Endothelial cell of umbilical vein (primary cell): ENCODE data around the gene BEND3. TPM values are rescaled to one million over a fixed set of nuclear protein-coding genes. Genes with fewer than 3 reads are reported as not detected.
"Not testable (repeated sequence)": the region's sequence is repeated elsewhere in the genome, so short reads cannot be mapped to it uniquely, and the experiment has no call there.

Experiments used
- BruUV-seq: library from RNA; stranded (reverse); fragments of 400-500 nt; replicated peaks from 2 replicates; lab custom pipeline; 2021; lab: Mats Ljungman, UMichigan
- CTCF ChIA-PET: fragments of 300-600, 350-600 bp; sonication (Branson Sonifier 250); formaldehyde crosslinking; loops from one replicate; lab custom pipeline; 2021; ENCODE audit warnings: antibody characterized with exemption, inconsistent platforms; lab: Charles Lee
- POLR2A ChIA-PET: fragments of 300-600, 350-600 bp; sonication (Branson Sonifier 250); formaldehyde crosslinking; loops from one replicate; lab custom pipeline; 2021; ENCODE audit warnings: antibody characterized with exemption, inconsistent platforms; lab: Charles Lee
- DNase-seq: peaks from one replicate; pipeline ENCODE4 v3.0.0-alpha.2; 2011; ENCODE audit warnings: low read depth, low spot score
- FAIRE-seq: peaks from 2 replicates; lab custom pipeline; 2011; peaks lifted over from hg19 to GRCh38; lab: Jason Lieb, UNC
- H2AFZ ChIP-seq: 2 replicates; pipeline ENCODE4 v1.6.0; 2012; ENCODE audit warnings: low read depth, low read length, control low read depth, inconsistent platforms
- H3K27ac ChIP-seq: 2 replicates; pipeline ENCODE4 v1.5.1; 2011; ENCODE audit warnings: low read depth, mild to moderate bottlenecking, control low read depth, low read length, moderate library complexity; ENCODE audit not compliant: insufficient read depth
- H3K27me3 ChIP-seq, 2 experiments: 2 replicates each; pipeline versions ENCODE4 v1.6.0 to v1.6.1; 2011; ENCODE audit warnings: low read length in 2 of 2, mixed read lengths in 1 of 2; ENCODE audit not compliant: control insufficient read depth in 2 of 2, insufficient read depth in 2 of 2
- H3K36me3 ChIP-seq, 2 experiments: 2 replicates in 1 of 2; 3 replicates in 1 of 2; pipeline ENCODE4 v1.5.1; 2011; ENCODE audit warnings: low read length in 2 of 2, mild to moderate bottlenecking in 1 of 2, moderate library complexity in 1 of 2; ENCODE audit not compliant: control insufficient read depth in 2 of 2, insufficient read depth in 2 of 2; ENCODE audit errors: extremely low read depth in 1 of 2
- H3K4me1 ChIP-seq: 3 replicates; pipeline ENCODE4 v1.5.1; 2011; ENCODE audit warnings: mild to moderate bottlenecking, low read length; ENCODE audit not compliant: control insufficient read depth, insufficient read depth; ENCODE audit errors: extremely low read depth
- H3K4me2 ChIP-seq: 2 replicates; pipeline ENCODE4 v1.6.1; 2011; ENCODE audit warnings: low read length, control low read depth, mixed read lengths; ENCODE audit not compliant: insufficient read depth
- H3K4me3 ChIP-seq, 3 experiments: fragments of 200-600 bp in 1 of 3; sonication (generic), shearing (Covaris generic) in 1 of 3; replicated peaks in 1 of 3; 2 replicates each; pipeline ENCODE4 v1.5.1; 2011 to 2016; ENCODE audit warnings: control low read depth in 3 of 3, low read length in 3 of 3, mild to moderate bottlenecking in 2 of 3, inconsistent platforms in 1 of 3, low read depth in 1 of 3, moderate library complexity in 1 of 3; ENCODE audit not compliant: insufficient read depth in 1 of 3
- H3K79me2 ChIP-seq: 2 replicates; pipeline ENCODE4 v1.6.0; 2012; ENCODE audit warnings: low read length, inconsistent platforms; ENCODE audit not compliant: control insufficient read depth, insufficient read depth
- H3K9ac ChIP-seq: replicated peaks from 2 replicates; pipeline ENCODE3; 2011; ENCODE audit warnings: low read length, control low read depth; ENCODE audit not compliant: insufficient read depth; ENCODE audit errors: extremely low read depth
- H3K9me1 ChIP-seq: replicated peaks from 3 replicates; pipeline ENCODE4 v1.6.0; 2011; ENCODE audit warnings: mild to moderate bottlenecking, low read length; ENCODE audit not compliant: control insufficient read depth, insufficient read depth; ENCODE audit errors: extremely low read depth
- H3K9me3 ChIP-seq: replicated peaks from 2 replicates; pipeline ENCODE4 v1.5.1; 2012; ENCODE audit warnings: low read length, inconsistent platforms; ENCODE audit not compliant: control insufficient read depth, insufficient read depth
- H4K20me1 ChIP-seq: replicated peaks from 2 replicates; pipeline ENCODE3; 2011; ENCODE audit warnings: mild to moderate bottlenecking, low read length; ENCODE audit not compliant: control insufficient read depth, insufficient read depth; ENCODE audit errors: extremely low read depth
- EZH2 ChIP-seq: IDR thresholded peaks from 2 replicates; pipeline ENCODE4 v1.6.1; 2012; ENCODE audit warnings: borderline replicate concordance, low read depth, mild to moderate bottlenecking, moderate library complexity, low read length, inconsistent platforms; ENCODE audit not compliant: severe bottlenecking
- FOS ChIP-seq: IDR thresholded peaks from 2 replicates; pipeline ENCODE4 v1.6.1; 2011; ENCODE audit warnings: mild to moderate bottlenecking, low read length, moderate library complexity, borderline replicate concordance; ENCODE audit not compliant: insufficient read depth
- GATA2 ChIP-seq: IDR thresholded peaks from 2 replicates; pipeline ENCODE4 v1.7.0; 2011; ENCODE audit warnings: low read depth, mild to moderate bottlenecking, moderate library complexity, mixed read lengths, low read length; ENCODE audit not compliant: insufficient read length, insufficient read depth
- JUN ChIP-seq: IDR thresholded peaks from 2 replicates; pipeline ENCODE4 v1.6.1; 2011; ENCODE audit warnings: borderline replicate concordance, low read depth; ENCODE audit not compliant: insufficient read length, insufficient read depth
- MYC ChIP-seq: IDR thresholded peaks from one replicate; pipeline ENCODE4 v1.6.1; 2011; ENCODE audit warnings: mild to moderate bottlenecking, low read depth, low read length
- POLR2A ChIP-seq: IDR thresholded peaks from 2 replicates; pipeline ENCODE4 v1.6.1; 2012; ENCODE audit warnings: low read depth, mild to moderate bottlenecking, control low read depth, low read length
- POLR2AphosphoS5 ChIP-seq: IDR thresholded peaks from 2 replicates; pipeline ENCODE4 v1.6.1; 2012; ENCODE audit warnings: low read depth, mild to moderate bottlenecking, control low read depth, low read length, moderate library complexity; ENCODE audit not compliant: insufficient read depth
- dilution Hi-C: fragments of 300-500 bp; cut with MboI; formaldehyde crosslinking; loops from one replicate; pipeline ENCODE4 v1.15.0; 2019; ENCODE audit warnings: low sequenced_read_pairs; ENCODE audit not compliant: extremely low pct_ligation_motif_present
- intact Hi-C: fragments of 100-400 bp; cut with micrococcal nuclease; formaldehyde crosslinking; loops from one replicate; pipeline ENCODE4 v1.10.0; 2022
- polyA plus RNA-seq, 4 experiments: library from polyadenylated mRNA; depleted of rRNA in 3 of 4; stranded (reverse) in 3 of 4; unstranded in 1 of 4; fragments of >200 nt; gene quantifications; 2 replicates each; pipeline versions ENCODE4 v1.2.1 to v1.2.3, GENCODE V29; 2011 to 2012; ENCODE audit warnings: missing spikeins in 1 of 4
- total RNA-seq: library from RNA; stranded (reverse); gene quantifications from 2 replicates; pipeline ENCODE4 v1.2.3, GENCODE V29; 2021
- TF ChIP-seq, protein P1 (sequence below): IDR thresholded peaks from 2 replicates; pipeline ENCODE4 v1.6.1; 2011; ENCODE audit not compliant: insufficient read depth, insufficient read length
- TF ChIP-seq, protein P2 (sequence below), 2 donors: IDR thresholded peaks; 1 replicate in 1 of 2; 2 replicates in 1 of 2; pipeline ENCODE4 v1.5.1; 2011; ENCODE audit warnings: low read length in 2 of 2, mild to moderate bottlenecking in 2 of 2, moderate library complexity in 2 of 2, control low read depth in 1 of 2, inconsistent platforms in 1 of 2, low read depth in 1 of 2; ENCODE audit not compliant: insufficient read depth in 1 of 2; ENCODE audit errors: extremely low read depth in 1 of 2

The BEND3 gene
- total and polyA plus RNA-seq, 2 donors (not counting 3 experiments of a cell fraction or from before 2014, with no cell fraction given): 1.6 to 4.8 TPM

DNA sequence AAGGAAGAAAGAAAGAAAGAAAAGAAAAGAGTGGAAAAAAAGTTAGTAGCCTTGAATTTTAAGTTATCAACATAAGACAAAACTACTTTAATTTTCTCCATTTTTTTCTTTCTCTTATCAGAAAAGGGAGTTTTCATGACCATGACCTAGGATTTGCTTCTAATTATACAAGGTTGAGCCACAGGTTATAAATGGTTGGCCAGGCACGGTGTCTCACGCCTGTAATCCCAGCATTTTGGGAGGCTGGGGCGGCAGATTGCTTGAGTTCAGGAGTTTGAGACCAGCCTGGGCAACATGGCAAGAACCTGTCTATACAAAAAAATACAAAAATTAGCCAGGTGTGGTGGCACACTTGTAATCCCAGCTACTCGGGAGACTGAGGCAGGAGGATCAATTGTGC is 95.1 kb downstream of the BEND3 start:
- CTCF ChIA-PET: no interaction called here
- Histone ChIP-seq H4K20me1 (no peaks in the 10 kb centered on the region), H3K27ac (no peak overlapping the region), H3K9ac (no peak overlapping the region), H3K79me2 (no peaks in the 10 kb centered on the region), H2AFZ (no peak overlapping the region), H3K9me1 (no peaks in the 10 kb centered on the region), H3K4me3 (no peak overlapping the region), H3K4me1 (peaks cover 8% of the 10 kb centered on the region), H3K36me3 (no peaks in the 10 kb centered on the region), H3K4me2 (no peak overlapping the region), H3K9me3 (no peaks in the 10 kb centered on the region), H3K27me3 (no peaks in the 10 kb centered on the region)
- TF ChIP-seq, protein P1, sequence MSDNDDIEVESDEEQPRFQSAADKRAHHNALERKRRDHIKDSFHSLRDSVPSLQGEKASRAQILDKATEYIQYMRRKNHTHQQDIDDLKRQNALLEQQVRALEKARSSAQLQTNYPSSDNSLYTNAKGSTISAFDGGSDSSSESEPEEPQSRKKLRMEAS: no peak
- TF ChIP-seq EZH2 (no peak), GATA2 (no peak), JUN (no peak), POLR2AphosphoS5 (no peak), MYC (no peak), FOS (no peak), POLR2A (no peak)
- TF ChIP-seq, protein P2, sequence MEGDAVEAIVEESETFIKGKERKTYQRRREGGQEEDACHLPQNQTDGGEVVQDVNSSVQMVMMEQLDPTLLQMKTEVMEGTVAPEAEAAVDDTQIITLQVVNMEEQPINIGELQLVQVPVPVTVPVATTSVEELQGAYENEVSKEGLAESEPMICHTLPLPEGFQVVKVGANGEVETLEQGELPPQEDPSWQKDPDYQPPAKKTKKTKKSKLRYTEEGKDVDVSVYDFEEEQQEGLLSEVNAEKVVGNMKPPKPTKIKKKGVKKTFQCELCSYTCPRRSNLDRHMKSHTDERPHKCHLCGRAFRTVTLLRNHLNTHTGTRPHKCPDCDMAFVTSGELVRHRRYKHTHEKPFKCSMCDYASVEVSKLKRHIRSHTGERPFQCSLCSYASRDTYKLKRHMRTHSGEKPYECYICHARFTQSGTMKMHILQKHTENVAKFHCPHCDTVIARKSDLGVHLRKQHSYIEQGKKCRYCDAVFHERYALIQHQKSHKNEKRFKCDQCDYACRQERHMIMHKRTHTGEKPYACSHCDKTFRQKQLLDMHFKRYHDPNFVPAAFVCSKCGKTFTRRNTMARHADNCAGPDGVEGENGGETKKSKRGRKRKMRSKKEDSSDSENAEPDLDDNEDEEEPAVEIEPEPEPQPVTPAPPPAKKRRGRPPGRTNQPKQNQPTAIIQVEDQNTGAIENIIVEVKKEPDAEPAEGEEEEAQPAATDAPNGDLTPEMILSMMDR (IDR thresholded peaks at IDR 0.05; ENCODE audit: extremely low read depth in 1 of 2, insufficient read depth in 1 of 2, low read depth in 1 of 2, low read length in 2 of 2): no peak
- dilution Hi-C loops (no loop called here), intact Hi-C loops (loop anchor here (10.0 kb wide), 1 partner anchor 475 kb away; the partner anchor contains the start of gene SOBP)
- BruUV-seq: no TSS peak
- DNase-seq (no peak), FAIRE-seq (no peak)
- POLR2A ChIA-PET: no interaction called here

DNA sequence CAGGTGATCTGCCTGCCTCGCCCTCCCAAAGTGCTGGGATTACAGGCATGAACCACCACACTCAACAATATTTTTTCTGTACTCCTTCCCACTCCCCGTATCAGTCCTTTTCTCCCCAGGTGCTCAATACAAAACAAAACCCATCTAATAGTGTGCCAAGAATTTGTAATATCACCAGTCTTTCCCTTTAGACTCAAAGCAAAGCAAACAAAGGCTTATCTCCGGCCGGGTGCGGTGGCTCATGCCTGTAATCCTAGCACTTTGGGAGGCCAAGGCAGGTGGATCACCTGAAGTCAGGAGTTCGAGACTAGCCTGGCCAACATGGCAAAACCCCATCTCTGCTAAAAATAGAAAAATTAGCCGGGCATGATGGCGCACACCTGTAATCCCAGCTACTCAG is 95.7 kb downstream of the BEND3 start:
- H3K79me2 ChIP-seq, DNase-seq, H3K27ac ChIP-seq, H4K20me1 ChIP-seq, H2AFZ ChIP-seq, CTCF ChIA-PET, H3K9me3 ChIP-seq, H3K4me3 ChIP-seq, dilution Hi-C loops, H3K9ac ChIP-seq, H3K4me2 ChIP-seq, H3K9me1 ChIP-seq, BruUV-seq, H3K4me1 ChIP-seq, H3K36me3 ChIP-seq, H3K27me3 ChIP-seq, POLR2A ChIA-PET, FAIRE-seq: not testable (repeated sequence)
- intact Hi-C loops: loop anchor here (10.0 kb wide), 1 partner anchor 475 kb away; the partner anchor contains the start of gene SOBP
